Fibroblast of skin of left quadriceps (primary cell): ENCODE results near the gene POMGNT1.

Source experiments
- DNase-seq, 2 experiments: peaks; one replicate each; pipeline ENCODE4 v3.0.0-alpha.2; 2013; ENCODE audit warnings: low read depth in 2 of 2

POMGNT1 gene

DNA sequence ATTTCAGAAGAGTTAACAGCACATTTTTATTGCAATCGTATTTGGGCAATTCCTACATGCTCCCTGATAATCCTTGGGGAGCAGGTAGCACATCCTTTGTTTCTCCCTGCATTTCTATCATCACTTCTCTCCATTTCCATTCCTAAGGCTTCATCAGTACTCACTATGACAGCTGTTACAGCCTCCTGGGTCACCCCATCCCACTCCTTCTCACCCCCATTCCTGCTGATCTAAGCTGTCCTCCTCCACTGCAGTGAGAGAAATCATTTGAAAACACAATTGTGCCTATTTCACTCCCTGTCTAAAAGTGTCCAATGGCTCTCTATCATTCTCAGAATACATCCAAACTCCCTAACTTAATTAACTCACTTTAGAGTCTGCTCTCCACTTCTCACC, 40.3 kb downstream of the POMGNT1 start:
- DNase-seq = no peak

DNA sequence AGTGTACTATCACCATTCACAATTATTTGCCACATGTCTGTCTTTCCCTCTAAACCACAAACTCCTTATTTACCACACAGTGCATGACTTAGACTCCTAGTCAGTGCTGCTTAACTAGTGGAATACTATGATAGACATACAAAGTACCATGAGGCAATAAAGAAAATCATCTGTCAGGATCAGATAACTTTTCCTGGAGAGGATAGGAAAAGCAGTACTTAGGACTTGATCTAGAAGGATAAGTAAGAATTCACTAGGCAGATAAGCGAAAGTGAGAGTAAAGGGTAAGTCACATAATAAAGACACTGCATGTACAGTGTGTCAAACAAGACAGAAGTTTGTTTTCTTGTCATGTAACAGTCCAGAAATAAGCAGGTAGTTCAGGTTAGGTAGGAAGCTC, 44.5 kb downstream of the POMGNT1 start:
- no peak for DNase-seq

DNA sequence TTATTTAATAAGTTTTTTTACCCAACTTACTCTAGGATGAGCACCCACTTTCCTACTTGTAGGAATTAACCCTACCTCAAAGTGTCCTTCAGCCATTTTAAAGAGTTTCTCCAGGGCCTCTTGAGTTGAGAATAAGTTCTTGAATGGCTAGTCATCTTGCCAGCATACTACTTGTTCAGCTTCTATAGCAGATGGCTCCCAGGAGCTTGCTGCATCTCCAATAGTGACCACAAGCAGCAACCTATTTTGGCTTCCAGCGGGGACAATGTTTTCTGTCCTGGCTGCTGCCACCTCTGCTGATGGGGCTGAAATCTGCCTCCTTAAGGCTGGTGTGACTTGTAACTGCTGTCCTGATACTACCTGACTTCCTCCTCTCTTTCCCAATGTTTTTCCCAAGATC, 45.0 kb downstream of the POMGNT1 start:
- no peak for DNase-seq

DNA sequence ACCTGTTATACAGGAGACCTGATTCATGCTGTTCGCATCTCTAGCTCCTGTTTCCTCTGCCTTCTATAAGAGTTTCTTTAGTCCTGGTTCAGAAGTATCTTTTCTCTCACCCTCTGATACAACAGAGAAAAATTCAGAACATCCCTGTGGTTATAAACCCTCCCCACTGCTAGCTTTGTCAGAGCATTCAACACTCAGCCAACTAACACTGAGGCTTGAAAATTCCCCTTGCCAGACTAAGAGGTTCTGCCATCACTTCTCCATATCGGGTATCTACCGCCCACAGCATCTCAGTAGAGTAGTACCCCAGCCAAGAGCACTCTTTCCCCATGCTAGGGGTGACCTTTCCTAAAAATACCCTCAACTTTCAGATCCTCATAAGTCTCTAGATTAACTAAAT, 46.2 kb downstream of the POMGNT1 start:
- no peak for DNase-seq

DNA sequence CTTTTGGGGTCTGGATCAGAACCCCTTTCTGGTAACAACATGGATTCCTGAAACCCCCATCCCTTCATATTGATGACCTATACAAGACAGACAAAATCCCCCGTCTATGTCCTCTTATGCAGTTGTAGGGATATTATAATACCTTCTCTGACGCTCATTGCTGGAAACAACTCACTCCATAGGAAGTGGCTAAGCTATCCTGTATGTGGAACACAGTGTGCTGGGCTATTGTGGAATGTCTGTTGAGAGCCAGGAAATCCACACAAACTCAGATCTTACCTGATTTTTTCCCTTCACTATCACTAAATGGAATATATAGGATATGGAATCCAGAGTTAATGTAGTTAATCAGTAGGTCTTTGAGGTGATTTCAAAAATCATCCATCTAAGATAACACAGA, 48.1 kb downstream of the POMGNT1 start:
- DNase-seq = no peak

DNA sequence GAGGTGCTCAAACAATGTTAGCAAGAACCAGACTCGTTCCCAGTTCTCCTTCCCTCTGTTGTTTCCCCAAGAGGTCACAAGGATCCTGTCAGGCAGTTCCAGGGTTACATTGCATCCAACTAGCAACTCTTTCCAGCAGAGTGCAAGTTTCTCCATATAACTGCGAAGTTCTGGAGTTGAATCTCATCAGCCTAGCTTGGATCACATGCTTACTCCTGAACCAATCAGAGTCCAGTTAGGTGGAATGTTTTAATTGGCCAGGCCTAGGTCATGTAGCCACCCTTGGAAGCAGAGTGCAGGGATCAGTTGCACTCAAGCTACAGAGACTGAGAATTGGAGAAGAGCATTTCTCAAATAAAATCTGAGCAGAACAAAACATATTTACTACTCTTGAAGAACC, 49.9 kb downstream of the POMGNT1 start:
- DNase-seq = no peak
